Mesenchymal stem cell (in vitro differentiated cells and primary cell): ENCODE results near the gene KIAA0232.
A peak's percentile ranks its signal among the peaks of the same experiment; 100 is the strongest.
"Not testable (repeated sequence)": the region's sequence is repeated elsewhere in the genome, so short reads cannot be mapped to it uniquely, and the experiment has no call there.

Experiments
- DNase-seq: peaks from one replicate; pipeline ENCODE4 v3.0.0-alpha.2; 2013
- H2AFZ ChIP-seq: one replicate; pipeline ENCODE4 v1.6.1; 2013; ENCODE audit warnings: low read depth, mild to moderate bottlenecking, control low read depth, inconsistent platforms, low read length, moderate library complexity
- H2AK5ac ChIP-seq: 2 replicates; pipeline ENCODE4 v1.6.1; 2013; ENCODE audit warnings: low read length, moderate library complexity, mild to moderate bottlenecking, inconsistent platforms; ENCODE audit not compliant: severe bottlenecking
- H2BK120ac ChIP-seq: one replicate; pipeline ENCODE4 v1.6.1; 2013; ENCODE audit warnings: low read depth, mild to moderate bottlenecking, inconsistent platforms, low read length, moderate library complexity
- H2BK12ac ChIP-seq, 2 experiments: one replicate each; pipeline ENCODE4 v1.6.1; 2013; ENCODE audit warnings: inconsistent platforms in 2 of 2, low read length in 2 of 2, mild to moderate bottlenecking in 2 of 2, moderate library complexity in 2 of 2, control low read depth in 1 of 2
- H2BK15ac ChIP-seq: one replicate; pipeline ENCODE4 v1.6.1; 2013; ENCODE audit warnings: mild to moderate bottlenecking, low read depth, inconsistent platforms; ENCODE audit not compliant: poor library complexity, severe bottlenecking
- H2BK5ac ChIP-seq: 2 replicates; pipeline ENCODE4 v1.6.1; 2013; ENCODE audit warnings: low read depth, mild to moderate bottlenecking, low read length, control low read depth, inconsistent platforms; ENCODE audit not compliant: poor library complexity, severe bottlenecking
- H3K14ac ChIP-seq, 2 experiments: one replicate each; pipeline ENCODE4 v1.6.1; 2013; ENCODE audit warnings: inconsistent platforms in 2 of 2, low read length in 2 of 2, control low read depth in 1 of 2, mild to moderate bottlenecking in 1 of 2, moderate library complexity in 1 of 2
- H3K18ac ChIP-seq, 2 experiments: one replicate each; pipeline ENCODE4 v1.6.1; 2013; ENCODE audit warnings: inconsistent platforms in 2 of 2, low read length in 2 of 2, control low read depth in 1 of 2, low read depth in 1 of 2, mild to moderate bottlenecking in 1 of 2
- H3K23ac ChIP-seq, 2 experiments: one replicate each; pipeline ENCODE4 v1.6.1; 2013; ENCODE audit warnings: inconsistent platforms in 2 of 2, low read length in 2 of 2, mild to moderate bottlenecking in 2 of 2, moderate library complexity in 2 of 2, control low read depth in 1 of 2
- H3K27ac ChIP-seq: 2 replicates; pipeline ENCODE4 v1.5.1; 2013; ENCODE audit warnings: mild to moderate bottlenecking, moderate library complexity, low read length, control low read depth, inconsistent platforms; ENCODE audit not compliant: poor library complexity, severe bottlenecking
- H3K27me3 ChIP-seq, 2 experiments: 2 replicates each; pipeline versions ENCODE4 v1.6.1 to v1.7.0; 2013; ENCODE audit warnings: low read length in 2 of 2, mild to moderate bottlenecking in 2 of 2, moderate library complexity in 2 of 2, control low read depth in 1 of 2, inconsistent platforms in 1 of 2; ENCODE audit not compliant: control insufficient read depth in 1 of 2, insufficient read depth in 1 of 2
- H3K36me3 ChIP-seq, 2 experiments: 2 replicates each; pipeline versions ENCODE4 v1.6.1 to v1.7.0; 2013; ENCODE audit warnings: low read length in 2 of 2, control low read depth in 1 of 2, inconsistent platforms in 1 of 2, low read depth in 1 of 2, mild to moderate bottlenecking in 1 of 2; ENCODE audit not compliant: insufficient read depth in 2 of 2, control insufficient read depth in 1 of 2
- H3K4ac ChIP-seq, 2 experiments: one replicate each; pipeline ENCODE4 v1.6.1; 2013; ENCODE audit warnings: inconsistent platforms in 2 of 2, low read length in 2 of 2, mild to moderate bottlenecking in 2 of 2, moderate library complexity in 2 of 2, control low read depth in 1 of 2, low read depth in 1 of 2
- H3K4me1 ChIP-seq: 2 replicates; pipeline ENCODE4 v1.6.1; 2013; ENCODE audit warnings: low read depth, low read length, control low read depth; ENCODE audit not compliant: control insufficient read depth, insufficient read depth
- H3K4me2 ChIP-seq: 2 replicates; pipeline ENCODE4 v1.6.1; 2013; ENCODE audit warnings: low read length, mild to moderate bottlenecking, inconsistent platforms; ENCODE audit not compliant: poor library complexity, severe bottlenecking
- H3K4me3 ChIP-seq, 2 experiments: 2 replicates each; pipeline versions ENCODE4 v1.5.1 to v1.7.0; 2013; ENCODE audit warnings: low read length in 2 of 2, mild to moderate bottlenecking in 2 of 2, control low read depth in 1 of 2, low read depth in 1 of 2; ENCODE audit not compliant: insufficient read depth in 1 of 2
- H3K79me1 ChIP-seq: replicated peaks from 2 replicates; pipeline ENCODE4 v1.6.1; 2013; ENCODE audit warnings: mild to moderate bottlenecking, control low read depth, low read length, inconsistent platforms; ENCODE audit not compliant: poor library complexity, severe bottlenecking
- H3K9ac ChIP-seq: 2 replicates; pipeline ENCODE4 v1.7.0; 2013; ENCODE audit warnings: mild to moderate bottlenecking, low read length, moderate library complexity
- H3K9me3 ChIP-seq: 2 replicates; pipeline ENCODE4 v1.7.0; 2013; ENCODE audit warnings: mild to moderate bottlenecking, low read length; ENCODE audit not compliant: control insufficient read depth
- H4K8ac ChIP-seq: one replicate; pipeline ENCODE4 v1.6.1; 2013; ENCODE audit warnings: inconsistent platforms, mild to moderate bottlenecking, low read length, moderate library complexity
- H4K91ac ChIP-seq: one replicate; pipeline ENCODE4 v1.6.1; 2013; ENCODE audit warnings: mild to moderate bottlenecking, low read length, inconsistent platforms
- WGBS: methylation state at CpG from one replicate; pipeline ENCODE4 v1.1.7; 2013; ENCODE audit warnings: mixed read lengths; 5-methylcytosine and 5-hydroxymethylcytosine counted together

The KIAA0232 gene

DNA sequence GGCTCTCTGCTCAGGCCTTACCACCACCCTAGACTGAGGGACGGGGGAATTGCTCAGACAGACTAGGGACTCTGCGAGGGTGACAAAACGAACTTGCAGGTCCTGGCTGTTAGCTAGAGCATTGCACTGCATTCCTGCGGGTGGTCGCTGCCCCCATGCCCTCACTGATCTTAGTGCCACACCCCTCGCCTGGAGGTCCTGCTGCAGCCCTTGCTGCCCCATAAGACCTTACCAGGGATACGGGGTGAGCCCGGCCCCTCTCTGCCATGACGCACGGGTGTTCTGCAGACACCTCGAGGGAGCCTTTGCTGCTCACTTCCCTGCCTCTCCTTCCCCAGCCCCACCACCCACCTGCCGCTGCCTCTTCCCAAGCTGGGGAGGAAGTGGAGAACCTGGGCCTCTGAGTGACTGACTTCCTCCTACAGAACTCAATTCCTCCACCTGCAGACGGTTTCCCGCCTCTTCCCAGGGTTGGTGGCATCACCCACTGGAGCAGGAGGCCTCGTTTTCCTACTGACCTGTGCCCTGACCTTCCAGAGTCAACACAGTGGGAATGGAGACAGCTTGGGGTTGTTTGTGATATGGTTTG lies 107.3 kb downstream of the KIAA0232 start:
- Histone ChIP-seq H3K14ac (no peak overlapping the region), H3K79me1 (peaks cover 1% of the 10 kb centered on the region), H3K4me3 (no peak overlapping the region), H3K23ac (no peak overlapping the region), H3K27ac (no peak overlapping the region), H2AFZ (no peak overlapping the region), H3K18ac (peak overlapping the region; percentile 41 to 69), H3K9me3 (no peaks in the 10 kb centered on the region), H2BK120ac (peak overlapping the region; percentile 69), H3K36me3 (peaks cover 0 to 16% of the 10 kb centered on the region in 2 experiments), H4K8ac (no peak overlapping the region), H2BK5ac (no peak overlapping the region), H4K91ac (peak overlapping the region; percentile 19), H2BK15ac (peak overlapping the region; percentile 82), H3K4me2 (no peak overlapping the region), H3K4me1 (peaks cover 51% of the 10 kb centered on the region), H3K27me3 (no peaks in the 10 kb centered on the region), H2AK5ac (no peak overlapping the region), H3K9ac (no peak overlapping the region), H2BK12ac (peak overlapping the region; percentile 50 to 59), H3K4ac (peak overlapping the region; percentile 10 to 12)
- 98% methylated on average over 15 of the region's 15 CpGs for WGBS
- DNase-seq, result no peak

DNA sequence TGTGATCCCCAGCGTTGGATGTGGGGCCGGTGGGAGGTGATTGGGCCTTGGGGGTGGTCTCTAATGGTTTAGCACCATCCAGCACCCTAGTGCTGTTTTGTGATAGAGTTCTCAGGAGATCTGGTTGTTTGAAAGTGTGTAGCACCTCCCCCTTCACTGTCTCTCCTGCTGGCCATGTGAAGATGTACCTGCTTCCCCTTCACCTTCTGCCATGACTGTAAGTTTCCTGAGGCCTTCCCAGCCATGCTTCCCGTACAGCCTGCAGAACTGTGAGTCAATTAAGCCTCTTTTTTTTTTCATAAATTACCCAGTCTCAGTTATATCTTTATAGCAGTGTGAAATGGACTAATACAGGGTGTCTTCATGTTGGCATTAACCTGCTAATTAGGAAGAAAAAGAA lies 107.8 kb downstream of the KIAA0232 start:
- Histone ChIP-seq H3K18ac (no peak overlapping the region), H2BK5ac (no peak overlapping the region), H2AK5ac (no peak overlapping the region), H3K27ac (no peak overlapping the region), H3K27me3 (no peaks in the 10 kb centered on the region), H3K4ac (no peak overlapping the region), H4K8ac (no peak overlapping the region), H3K9ac (no peak overlapping the region), H3K79me1 (no peaks in the 10 kb centered on the region), H3K9me3 (no peaks in the 10 kb centered on the region), H4K91ac (no peak overlapping the region), H3K36me3 (peaks cover 0 to 16% of the 10 kb centered on the region in 2 experiments), H3K4me1 (peaks cover 51% of the 10 kb centered on the region), H2BK12ac (peak overlapping the region in 1 of 2 experiments; percentile 50), H3K4me2 (no peak overlapping the region), H3K14ac (no peak overlapping the region), H3K4me3 (no peak overlapping the region), H3K23ac (no peak overlapping the region), H2AFZ (no peak overlapping the region), H2BK15ac (peak overlapping the region; percentile 38), H2BK120ac (no peak overlapping the region)
- no peak for DNase-seq
- 100% methylated on average over 2 of the region's 3 CpGs for WGBS

DNA sequence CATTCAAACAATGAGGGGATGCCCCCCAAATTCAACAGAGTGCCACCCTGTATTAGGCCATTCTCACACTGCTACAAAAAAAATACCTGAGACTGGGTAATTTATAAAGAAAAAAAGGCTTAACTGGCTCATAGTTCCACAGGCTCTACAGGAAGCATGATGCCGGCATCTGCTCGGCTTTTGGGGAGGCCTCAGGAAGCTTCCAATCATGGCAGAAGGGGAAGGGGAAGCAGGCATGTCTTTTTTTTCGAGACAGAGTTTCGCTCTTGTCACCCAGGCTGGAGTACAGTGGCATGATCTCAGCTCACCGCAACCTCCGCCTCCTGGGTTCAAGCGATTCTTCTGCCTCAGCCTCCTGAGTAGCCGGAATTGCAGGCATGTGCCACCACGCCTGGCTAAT lies 108.4 kb downstream of the KIAA0232 start:
- H3K4me3 ChIP-seq, H3K23ac ChIP-seq, H2BK120ac ChIP-seq, H2AFZ ChIP-seq, H2BK5ac ChIP-seq, H3K27ac ChIP-seq, H3K18ac ChIP-seq, H2BK15ac ChIP-seq, H3K9me3 ChIP-seq, H3K79me1 ChIP-seq, H3K4ac ChIP-seq, H3K14ac ChIP-seq, H2AK5ac ChIP-seq, H4K8ac ChIP-seq, H3K27me3 ChIP-seq, DNase-seq, H4K91ac ChIP-seq, H3K4me2 ChIP-seq, H3K9ac ChIP-seq: not testable (repeated sequence)
- H3K36me3 ChIP-seq, result peaks cover 0 to 16% of the 10 kb centered on the region in 2 experiments
- 98% methylated on average over 9 of the region's 9 CpGs for WGBS
- H2BK12ac ChIP-seq, result peak overlapping the region in 1 of 2 experiments; percentile 17
- peaks cover 46% of the 10 kb centered on the region for H3K4me1 ChIP-seq

DNA sequence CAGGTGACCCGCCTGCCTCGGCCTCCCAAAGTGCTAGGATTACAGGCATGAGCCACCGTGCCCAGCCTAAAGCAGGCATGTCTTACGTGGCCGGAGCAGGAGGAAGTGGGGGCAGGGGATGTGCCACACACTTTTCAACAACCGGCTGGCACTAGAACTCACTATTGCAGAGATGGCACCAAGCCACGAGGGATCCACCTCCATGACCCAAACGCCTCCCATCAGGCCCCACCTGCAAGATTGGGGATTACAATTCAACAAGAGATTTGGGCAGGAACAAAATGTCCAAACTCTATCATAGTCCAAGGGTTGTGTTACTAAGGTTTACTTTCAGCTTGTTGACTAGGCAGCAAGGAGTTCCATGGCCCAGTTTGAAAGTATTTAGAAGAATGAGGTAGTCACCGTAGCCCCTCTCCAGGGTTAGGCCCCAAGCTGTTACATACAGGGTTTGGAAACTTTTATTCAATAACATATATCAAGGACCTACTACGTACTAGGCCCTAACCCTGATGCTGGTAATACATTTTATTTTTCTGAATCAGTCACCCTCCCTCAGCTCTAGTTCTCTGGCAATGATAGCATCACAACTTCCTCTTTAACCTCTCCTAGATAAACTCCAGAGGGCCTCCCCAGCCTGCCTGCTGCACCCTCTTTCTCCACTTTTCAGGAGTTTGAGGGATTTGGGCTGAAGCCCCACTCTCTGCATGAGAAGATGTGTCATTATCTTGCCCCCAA lies 109.1 kb downstream of the KIAA0232 start:
- Histone ChIP-seq H4K8ac (peak overlapping the region; percentile 14), H3K4me2 (no peak overlapping the region), H3K4ac (peak overlapping the region; percentile 62 to 97), H3K9ac (peak overlapping the region; percentile 60), H3K79me1 (no peaks in the 10 kb centered on the region), H3K27ac (peak overlapping the region; percentile 57), H3K4me3 (peak overlapping the region in 1 of 2 experiments; percentile 61), H3K36me3 (peaks cover 0 to 16% of the 10 kb centered on the region in 2 experiments), H2AFZ (peak overlapping the region; percentile 19), H3K4me1 (peaks cover 40% of the 10 kb centered on the region), H3K18ac (peak overlapping the region; percentile 91 to 93), H2BK12ac (peak overlapping the region; percentile 93 to 95), H3K14ac (peak overlapping the region in 1 of 2 experiments; percentile 79), H2BK5ac (no peak overlapping the region), H3K23ac (no peak overlapping the region), H2BK120ac (peak overlapping the region; percentile 93), H2BK15ac (peak overlapping the region; percentile 29), H3K9me3 (no peaks in the 10 kb centered on the region), H2AK5ac (peak overlapping the region; percentile 55), H4K91ac (peak overlapping the region; percentile 71), H3K27me3 (no peaks in the 10 kb centered on the region)
- 78% methylated on average over 10 of the region's 10 CpGs for WGBS
- peak; percentile 77 for DNase-seq
